ENCODE measurements around the gene MAST4. TPM values are rescaled to one million over a fixed set of nuclear protein-coding genes. Genes with fewer than 3 reads are reported as not detected.

The MAST4 gene
- total RNA-seq: 114 TPM

- peak; percentile 91 for DNase-seq (ENCODE audit: low spot score)
Measured at GRCh38 chr5:66595756-66596635, at the start of gene MAST4. TSS of gene MAST4 (plus strand) at chr5:66596393. CDS start at chr5:66596656, 263 bp downstream.

GRCh38 chr5:66546541-66546940 lies 49.7 kb upstream of the MAST4 start:
- DNase-seq (ENCODE audit: low spot score): no peak

- no peak for DNase-seq (ENCODE audit: low spot score)
Measured at GRCh38 chr5:66551338-66551737, 44.9 kb upstream of the MAST4 start.

- no peak for DNase-seq (ENCODE audit: low spot score)
Measured at GRCh38 chr5:66551945-66552344, 44.2 kb upstream of the MAST4 start.

GRCh38 chr5:66553368-66553912 lies 42.8 kb upstream of the MAST4 start:
- no peak for DNase-seq (ENCODE audit: low spot score)

GRCh38 chr5:66553916-66554575 lies 42.1 kb upstream of the MAST4 start:
- no peak for DNase-seq (ENCODE audit: low spot score)

GRCh38 chr5:66554884-66555283 lies 41.3 kb upstream of the MAST4 start:
- no peak for DNase-seq (ENCODE audit: low spot score)

GRCh38 chr5:66558560-66558959 lies 37.6 kb upstream of the MAST4 start:
- DNase-seq (ENCODE audit: low spot score): no peak

- no peak for DNase-seq (ENCODE audit: low spot score)
Measured at GRCh38 chr5:66560371-66560770, 35.8 kb upstream of the MAST4 start.

GRCh38 chr5:66561256-66561990 lies 34.8 kb upstream of the MAST4 start:
- DNase-seq (ENCODE audit: low spot score): no peak

- no peak for DNase-seq (ENCODE audit: low spot score)
Measured at GRCh38 chr5:66565878-66566277, 30.3 kb upstream of the MAST4 start.

GRCh38 chr5:66567474-66567873 lies 28.7 kb upstream of the MAST4 start:
- no peak for DNase-seq (ENCODE audit: low spot score)

- no peak for DNase-seq (ENCODE audit: low spot score)
Measured at GRCh38 chr5:66570201-66570600, 26.0 kb upstream of the MAST4 start.

GRCh38 chr5:66573733-66574132 lies 22.5 kb upstream of the MAST4 start:
- no peak for DNase-seq (ENCODE audit: low spot score)

GRCh38 chr5:66582499-66583165 lies 13.6 kb upstream of the MAST4 start:
- DNase-seq (ENCODE audit: low spot score): no peak

GRCh38 chr5:66585291-66585690 lies 10.9 kb upstream of the MAST4 start:
- no peak for DNase-seq (ENCODE audit: low spot score)

GRCh38 chr5:66587771-66588170 lies 8.4 kb upstream of the MAST4 start:
- DNase-seq (ENCODE audit: low spot score): no peak

- DNase-seq (ENCODE audit: low spot score): no peak
Measured at GRCh38 chr5:66596636-66597182, 516 bp downstream of the MAST4 start.

GRCh38 chr5:66597183-66597757 lies 1.1 kb downstream of the MAST4 start:
- DNase-seq (ENCODE audit: low spot score): peak; percentile 72

GRCh38 chr5:66602621-66603020 lies 6.4 kb downstream of the MAST4 start:
- DNase-seq (ENCODE audit: low spot score): no peak

GRCh38 chr5:66603164-66603563 lies 7.0 kb downstream of the MAST4 start:
- no peak for DNase-seq (ENCODE audit: low spot score)

Measured in ureter (tissue), 1 donor.